ENCODE measurements around the gene RNF149.

DNA sequence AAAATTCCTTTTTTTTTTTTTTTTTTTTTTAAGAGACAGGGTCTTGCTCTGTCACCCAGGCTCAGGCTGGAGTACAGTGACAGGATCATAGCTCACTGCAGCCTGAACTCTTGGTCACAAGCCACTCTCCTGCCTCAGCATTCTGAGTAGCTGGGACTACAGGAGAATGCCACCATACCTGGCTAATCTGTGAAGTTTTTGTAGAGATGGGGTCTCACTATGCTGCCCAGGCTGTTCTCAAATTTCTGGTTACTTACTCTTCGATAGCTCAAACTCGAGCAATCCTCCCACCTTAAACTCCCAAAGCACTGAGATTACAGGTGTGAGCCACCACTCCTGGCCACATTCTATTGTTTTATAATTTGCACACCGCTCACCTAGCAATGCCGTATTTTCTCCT, 27.0 kb downstream of the RNF149 start:
- TF ChIP-seq, protein P1, sequence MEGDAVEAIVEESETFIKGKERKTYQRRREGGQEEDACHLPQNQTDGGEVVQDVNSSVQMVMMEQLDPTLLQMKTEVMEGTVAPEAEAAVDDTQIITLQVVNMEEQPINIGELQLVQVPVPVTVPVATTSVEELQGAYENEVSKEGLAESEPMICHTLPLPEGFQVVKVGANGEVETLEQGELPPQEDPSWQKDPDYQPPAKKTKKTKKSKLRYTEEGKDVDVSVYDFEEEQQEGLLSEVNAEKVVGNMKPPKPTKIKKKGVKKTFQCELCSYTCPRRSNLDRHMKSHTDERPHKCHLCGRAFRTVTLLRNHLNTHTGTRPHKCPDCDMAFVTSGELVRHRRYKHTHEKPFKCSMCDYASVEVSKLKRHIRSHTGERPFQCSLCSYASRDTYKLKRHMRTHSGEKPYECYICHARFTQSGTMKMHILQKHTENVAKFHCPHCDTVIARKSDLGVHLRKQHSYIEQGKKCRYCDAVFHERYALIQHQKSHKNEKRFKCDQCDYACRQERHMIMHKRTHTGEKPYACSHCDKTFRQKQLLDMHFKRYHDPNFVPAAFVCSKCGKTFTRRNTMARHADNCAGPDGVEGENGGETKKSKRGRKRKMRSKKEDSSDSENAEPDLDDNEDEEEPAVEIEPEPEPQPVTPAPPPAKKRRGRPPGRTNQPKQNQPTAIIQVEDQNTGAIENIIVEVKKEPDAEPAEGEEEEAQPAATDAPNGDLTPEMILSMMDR (IDR thresholded peaks at IDR 0.05 in 2 of 3, conservative IDR thresholded peaks at IDR 0.05 in 1 of 3; ENCODE audit: borderline replicate concordance in 1 of 3, insufficient read depth in 1 of 3, low read depth in 2 of 3, low read length in 2 of 3) = no peak
- TF ChIP-seq POLR2A (IDR thresholded peaks at IDR 0.05; ENCODE audit: borderline replicate concordance, extremely low read depth, insufficient read depth, insufficient read length) = no peak
- no peak for TF ChIP-seq EZH2phosphoT487 (IDR thresholded peaks at IDR 0.05; ENCODE audit: borderline replicate concordance)
- TF ChIP-seq POLR2AphosphoS5 (IDR thresholded peaks at IDR 0.05; ENCODE audit: low read depth, low read length) = no peak
- no peak for TF ChIP-seq ZFX (IDR thresholded peaks at IDR 0.05)
- TF ChIP-seq, protein P2, sequence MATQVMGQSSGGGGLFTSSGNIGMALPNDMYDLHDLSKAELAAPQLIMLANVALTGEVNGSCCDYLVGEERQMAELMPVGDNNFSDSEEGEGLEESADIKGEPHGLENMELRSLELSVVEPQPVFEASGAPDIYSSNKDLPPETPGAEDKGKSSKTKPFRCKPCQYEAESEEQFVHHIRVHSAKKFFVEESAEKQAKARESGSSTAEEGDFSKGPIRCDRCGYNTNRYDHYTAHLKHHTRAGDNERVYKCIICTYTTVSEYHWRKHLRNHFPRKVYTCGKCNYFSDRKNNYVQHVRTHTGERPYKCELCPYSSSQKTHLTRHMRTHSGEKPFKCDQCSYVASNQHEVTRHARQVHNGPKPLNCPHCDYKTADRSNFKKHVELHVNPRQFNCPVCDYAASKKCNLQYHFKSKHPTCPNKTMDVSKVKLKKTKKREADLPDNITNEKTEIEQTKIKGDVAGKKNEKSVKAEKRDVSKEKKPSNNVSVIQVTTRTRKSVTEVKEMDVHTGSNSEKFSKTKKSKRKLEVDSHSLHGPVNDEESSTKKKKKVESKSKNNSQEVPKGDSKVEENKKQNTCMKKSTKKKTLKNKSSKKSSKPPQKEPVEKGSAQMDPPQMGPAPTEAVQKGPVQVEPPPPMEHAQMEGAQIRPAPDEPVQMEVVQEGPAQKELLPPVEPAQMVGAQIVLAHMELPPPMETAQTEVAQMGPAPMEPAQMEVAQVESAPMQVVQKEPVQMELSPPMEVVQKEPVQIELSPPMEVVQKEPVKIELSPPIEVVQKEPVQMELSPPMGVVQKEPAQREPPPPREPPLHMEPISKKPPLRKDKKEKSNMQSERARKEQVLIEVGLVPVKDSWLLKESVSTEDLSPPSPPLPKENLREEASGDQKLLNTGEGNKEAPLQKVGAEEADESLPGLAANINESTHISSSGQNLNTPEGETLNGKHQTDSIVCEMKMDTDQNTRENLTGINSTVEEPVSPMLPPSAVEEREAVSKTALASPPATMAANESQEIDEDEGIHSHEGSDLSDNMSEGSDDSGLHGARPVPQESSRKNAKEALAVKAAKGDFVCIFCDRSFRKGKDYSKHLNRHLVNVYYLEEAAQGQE (IDR thresholded peaks at IDR 0.05; ENCODE audit: low read depth) = no peak
- no peak for TF ChIP-seq ELF1 (IDR thresholded peaks at IDR 0.05; ENCODE audit: borderline replicate concordance, low read depth)
- no peak for TF ChIP-seq YY1 (IDR thresholded peaks at IDR 0.05; ENCODE audit: extremely low read depth, insufficient replicate concordance, low read depth, low read length)
- no peak for TF ChIP-seq EZH2 (IDR thresholded peaks at IDR 0.05)
- no peak for TF ChIP-seq FOSL1 (IDR thresholded peaks at IDR 0.05; ENCODE audit: low read depth)
- TF ChIP-seq, protein P3, sequence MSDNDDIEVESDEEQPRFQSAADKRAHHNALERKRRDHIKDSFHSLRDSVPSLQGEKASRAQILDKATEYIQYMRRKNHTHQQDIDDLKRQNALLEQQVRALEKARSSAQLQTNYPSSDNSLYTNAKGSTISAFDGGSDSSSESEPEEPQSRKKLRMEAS (IDR thresholded peaks at IDR 0.05) = no peak

Data from HCT116 (cell line).